Measurements from ENCODE around the gene SPRED1.

GRCh38 chr15:38242055-38242454, 10.6 kb upstream of the SPRED1 start:
- TF ChIP-seq ZNF512 (CRISPR knock-in tag; IDR thresholded peaks at IDR 0.05) (no peak), MZF1 (CRISPR knock-in tag; IDR thresholded peaks at IDR 0.05; ENCODE audit: borderline replicate concordance) (no peak), ZNF225 (CRISPR knock-in tag; IDR thresholded peaks at IDR 0.05) (no peak), JUND (CRISPR knock-in tag; IDR thresholded peaks at IDR 0.05) (no peak)

All from HepG2 (cell line).